Adrenal gland (tissue), 12 donors: Measurements from ENCODE around the gene SON. TPM values are rescaled to one million over a fixed set of nuclear protein-coding genes. Genes with fewer than 3 reads are reported as not detected.

ENCODE experiments used
- DNase-seq, 7 donors: peaks; one replicate each; pipeline ENCODE4 v3.0.0-alpha.2; 2019 to 2020
- H3K27ac ChIP-seq, 5 donors: fragments of 200-600 bp; sonication (generic) in 4 of 5; 1 replicate in 3 of 5; 2 replicates in 2 of 5; pipeline versions ENCODE4 v1.5.1 to v1.8.0; 2016 to 2020; ENCODE audit warnings: mild to moderate bottlenecking in 1 of 5
- H3K27me3 ChIP-seq: fragments of 200-600 bp; 2 replicates; pipeline ENCODE4 v1.8.0; 2021
- H3K36me3 ChIP-seq, 2 donors: fragments of 200-600 bp; replicated peaks in 1 of 2; 1 replicate in 1 of 2; 2 replicates in 1 of 2; pipeline versions ENCODE4 v1.5.1 to v1.8.0; 2018 to 2022
- H3K4me1 ChIP-seq, 2 donors: fragments of 200-600 bp; replicated peaks in 1 of 2; 1 replicate in 1 of 2; 2 replicates in 1 of 2; pipeline versions ENCODE4 v1.5.1 to v1.8.0; 2018 to 2021
- H3K4me3 ChIP-seq, 4 donors: fragments of 200-600 bp; sonication (generic) in 3 of 4; one replicate each; pipeline ENCODE4 v1.5.1; 2016 to 2018
- H3K9me3 ChIP-seq, 3 donors: fragments of 200-600 bp; sonication (generic) in 1 of 3; replicated peaks in 1 of 3; 1 replicate in 2 of 3; 2 replicates in 1 of 3; pipeline versions ENCODE4 v1.5.1 to v1.8.0; 2016 to 2021
- CTCF ChIP-seq, 6 experiments: fragments of 450-650 bp in 4 of 6; fragments of 200-600 bp in 2 of 6; sonication (generic) in 1 of 6; IDR thresholded peaks; 1 replicate in 5 of 6; 2 replicates in 1 of 6; pipeline versions ENCODE4 v1.5.1 to v1.8.0; 2016 to 2021; ENCODE audit warnings: antibody characterized with exemption in 6 of 6, mild to moderate bottlenecking in 2 of 6, moderate library complexity in 1 of 6
- POLR2A ChIP-seq, 2 donors: fragments of 450-650 bp; IDR thresholded peaks; one replicate each; pipeline ENCODE4 v1.6.1; 2017; ENCODE audit warnings: antibody characterized with exemption in 2 of 2, mild to moderate bottlenecking in 2 of 2, moderate library complexity in 1 of 2
- WGBS, 4 donors: extraction: QIAGEN DNeasy Blood & Tissue Kit in 2 of 4; methylation state at CpG; one replicate each; pipeline versions ENCODE4 v1.1.5 to v1.1.7; 2013 to 2017; 5-methylcytosine and 5-hydroxymethylcytosine counted together
- intact Hi-C, 2 donors: fragments of 100-400 bp; cut with DNase I; formaldehyde crosslinking; loops; one replicate each; pipeline versions ENCODE4 v1.14.1 to v1.15.0; 2022 to 2023
- polyA plus RNA-seq, 3 donors: library from polyadenylated mRNA; stranded (reverse); fragments of 200-250 nt in 2 of 3; fragments of 350-450 nt in 1 of 3; fragmentation: Illumina TruSeq in 1 of 3; extraction: RNeasy Lipid Tissue Mini Kit (QIAGEN cat#74804) in 1 of 3; gene quantifications; one replicate each; pipeline ENCODE4 v1.2.3, GENCODE V29; 2013 to 2014
- total RNA-seq, 9 donors: library from RNA; depleted of rRNA in 4 of 9; stranded (reverse); fragments of >200 nt in 4 of 9; fragments of 120-200 nt in 1 of 9; fragmentation: NEBNext Ultra II Directional in 1 of 9; extraction: Animal tissue kit (Norgen Biotek cat#: 25700) in 1 of 9; gene quantifications; one replicate each; pipeline versions ENCODE4 v1.1.0 to v1.2.4, GENCODE V29; 2013 to 2023
- donor health status: healthy with polysubstance abuse.
- donor health status: Bipolar disorder and iron deficiency.
- donor health status: DM: yes; HTN: yes; CAD: no.
- donor health status: DM: no; HTN: no; CAD: no.
- donor health status: DM: no; HTN: no; CAD: no.
- donor health status: DM: yes; HTN: yes; CAD: no.

Gene SON
- total and polyA plus RNA-seq, 12 donors: 128 to 386 (median 229) TPM

GRCh38 chr21:33560965-33561364 lies 18.1 kb downstream of the SON start:
- no peak for TF ChIP-seq CTCF (IDR thresholded peaks at IDR 0.05)
- no peak for TF ChIP-seq POLR2A (IDR thresholded peaks at IDR 0.05)
- H3K4me1 ChIP-seq: peaks cover 0 to 28% of the 10 kb centered on the region in 2 donors

GRCh38 chr21:33561373-33561772 lies 18.5 kb downstream of the SON start:
- Histone ChIP-seq H3K27me3 (no peaks in the 10 kb centered on the region), H3K36me3 (peaks cover 0 to 79% of the 10 kb centered on the region in 2 donors), H3K4me3 (no peak overlapping the region), H3K27ac (peak overlapping the region in 1 of 5 donors; percentile 25), H3K4me1 (peaks cover 0 to 26% of the 10 kb centered on the region in 2 donors), H3K9me3 (no peaks in the 10 kb centered on the region)
- 59 to 84% (median 72%) methylated on average over 2 of the region's 2 CpGs for WGBS, 4 donors
- TF ChIP-seq POLR2A (IDR thresholded peaks at IDR 0.05): no peak
- TF ChIP-seq CTCF (IDR thresholded peaks at IDR 0.05): no peak
- no peak for DNase-seq
- intact Hi-C loops: no loop called here

More at GRCh38 chr21:33560965-33561364, 18.1 kb downstream of the SON start:
- Histone ChIP-seq H3K9me3 (no peaks in the 10 kb centered on the region), H3K27ac (peak overlapping the region in 1 of 5 donors; percentile 25), H3K36me3 (peaks cover 0 to 83% of the 10 kb centered on the region in 2 donors), H3K4me3 (no peak overlapping the region), H3K27me3 (no peaks in the 10 kb centered on the region)
- intact Hi-C loops: no loop called here
- DNase-seq: no peak

GRCh38 chr21:33562389-33562788 lies 19.6 kb downstream of the SON start:
- peaks cover 0 to 77% of the 10 kb centered on the region in 2 donors for H3K36me3 ChIP-seq
- WGBS, 4 donors: 91 to 98% (median 98%) methylated on average over 2 of the region's 2 CpGs
- no peak overlapping the region for H3K27ac ChIP-seq
- no peaks in the 10 kb centered on the region for H3K27me3 ChIP-seq
- H3K9me3 ChIP-seq: no peaks in the 10 kb centered on the region
- no peak overlapping the region for H3K4me3 ChIP-seq
- TF ChIP-seq CTCF (IDR thresholded peaks at IDR 0.05): no peak
- intact Hi-C loops: no loop called here
- no peak for DNase-seq
- peaks cover 0 to 20% of the 10 kb centered on the region in 2 donors for H3K4me1 ChIP-seq

GRCh38 chr21:33566514-33566913 lies 23.7 kb downstream of the SON start:
- Histone ChIP-seq H3K4me1 (peaks cover 0 to 23% of the 10 kb centered on the region in 2 donors), H3K27me3 (no peaks in the 10 kb centered on the region), H3K36me3 (peaks cover 0 to 77% of the 10 kb centered on the region in 2 donors), H3K27ac (no peak overlapping the region), H3K9me3 (peaks cover 0 to 5% (median 0%) of the 10 kb centered on the region in 3 donors), H3K4me3 (no peak overlapping the region)
- no peak for DNase-seq
- intact Hi-C loops: no loop called here
- WGBS, 4 donors: 93 to 98% (median 94%) methylated on average over 2 of the region's 2 CpGs
- no peak for TF ChIP-seq POLR2A (IDR thresholded peaks at IDR 0.05)
- no peak for TF ChIP-seq CTCF (IDR thresholded peaks at IDR 0.05)
